ENCODE data around the gene ZSCAN2.

The ZSCAN2 gene

DNA sequence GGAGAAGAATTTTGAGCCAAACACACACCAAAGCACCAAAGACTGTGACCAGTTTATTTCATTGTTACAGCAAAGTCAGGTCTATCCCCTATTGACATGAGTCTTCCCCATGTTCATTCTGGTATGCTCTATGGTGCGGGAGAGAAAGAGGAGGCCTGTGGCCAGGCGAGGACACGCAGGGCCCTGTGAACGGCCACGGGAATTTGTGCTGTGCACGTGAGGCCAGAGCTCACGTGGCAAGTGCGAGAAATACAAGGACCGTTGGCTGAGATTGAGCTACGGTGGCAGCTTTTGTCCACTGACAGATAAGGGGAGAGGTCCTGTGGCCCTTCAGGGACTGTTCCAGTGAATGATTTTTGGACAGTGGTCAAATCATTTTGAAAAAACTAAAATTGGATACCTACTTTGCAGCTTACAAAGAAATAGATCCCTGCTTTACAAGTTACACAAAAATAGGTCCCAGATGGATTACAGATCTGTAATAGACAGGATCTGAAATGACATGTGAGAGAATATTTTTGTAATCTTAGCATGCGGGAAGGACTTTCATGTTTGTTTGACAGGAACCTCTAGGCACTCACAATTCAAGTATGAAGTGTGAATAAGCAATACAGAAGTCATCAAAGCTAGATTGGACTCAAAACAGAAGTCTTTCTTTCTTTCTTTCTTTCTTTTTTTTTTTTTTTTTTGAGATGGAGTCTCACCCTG lies 9.2 kb downstream of the ZSCAN2 start:
- ChIA-PET POLR2A (interaction anchor here (1.6 kb wide), 1 partner anchor 21 kb away, joined by 7 read pairs; no protein-coding TSS in a partner anchor), CTCF (no interaction called here)
- DNase-seq (ENCODE audit: extremely low spot score): no peak
- TF ChIP-seq LEF1 (IDR thresholded peaks at IDR 0.05; ENCODE audit: borderline replicate concordance) (no peak), FOXM1 (IDR thresholded peaks at IDR 0.05; ENCODE audit: borderline replicate concordance) (no peak), PKNOX1 (IDR thresholded peaks at IDR 0.05) (no peak), BHLHE40 (IDR thresholded peaks at IDR 0.05; ENCODE audit: borderline replicate concordance) (no peak)

GRCh38 chr15:84611631-84612030 lies 10.8 kb downstream of the ZSCAN2 start:
- CTCF ChIA-PET: no interaction called here
- POLR2A ChIA-PET: no interaction called here
- TF ChIP-seq LEF1 (IDR thresholded peaks at IDR 0.05; ENCODE audit: borderline replicate concordance) (no peak), TARDBP (IDR thresholded peaks at IDR 0.05) (no peak), ARNT (IDR thresholded peaks at IDR 0.05) (no peak), SP1 (IDR thresholded peaks at IDR 0.05) (no peak), HDGF (IDR thresholded peaks at IDR 0.05; ENCODE audit: borderline replicate concordance) (no peak), CTBP1 (IDR thresholded peaks at IDR 0.05; ENCODE audit: borderline replicate concordance) (no peak), BHLHE40 (IDR thresholded peaks at IDR 0.05; ENCODE audit: borderline replicate concordance) (no peak)
- no peak for DNase-seq (ENCODE audit: extremely low spot score)

DNA sequence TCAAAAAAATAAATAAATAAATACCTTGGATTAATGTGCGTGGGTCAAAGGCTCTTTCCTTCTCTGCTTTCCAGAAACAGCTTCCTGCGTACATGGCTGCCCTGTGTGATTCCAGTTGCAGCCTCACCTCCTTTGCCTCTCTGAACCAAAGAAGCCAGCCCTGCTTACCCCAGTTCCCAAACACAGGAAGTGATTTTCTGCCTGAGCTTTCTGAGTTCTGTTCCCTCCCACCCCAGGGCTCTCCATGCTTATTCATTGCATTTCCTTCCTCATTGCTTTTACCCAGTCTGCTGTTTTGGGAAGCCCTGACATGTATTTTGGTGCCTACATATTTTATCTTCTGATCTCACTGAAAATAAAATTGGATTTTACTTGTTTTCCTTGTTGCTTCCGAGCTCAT lies 15.4 kb downstream of the ZSCAN2 start:
- ChIA-PET POLR2A (interaction anchor here (0.8 kb wide), 1 partner anchor 15 kb away, joined by 4 read pairs; no protein-coding TSS in a partner anchor), CTCF (no interaction called here)
- TF ChIP-seq NFRKB (IDR thresholded peaks at IDR 0.05) (no peak), SP1 (IDR thresholded peaks at IDR 0.05) (no peak), ARNT (IDR thresholded peaks at IDR 0.05) (no peak), SUZ12 (IDR thresholded peaks at IDR 0.05) (no peak), LEF1 (IDR thresholded peaks at IDR 0.05; ENCODE audit: borderline replicate concordance) (no peak), FOXK2 (IDR thresholded peaks at IDR 0.05) (no peak), PKNOX1 (IDR thresholded peaks at IDR 0.05) (no peak), ELF4 (IDR thresholded peaks at IDR 0.05) (no peak), ZNF384 (IDR thresholded peaks at IDR 0.05) (no peak), BHLHE40 (IDR thresholded peaks at IDR 0.05; ENCODE audit: borderline replicate concordance) (no peak), L3MBTL2 (conservative IDR thresholded peaks at IDR 0.05) (no peak), TARDBP (IDR thresholded peaks at IDR 0.05) (no peak), FOXA1 (IDR thresholded peaks at IDR 0.05) (no peak), FOXM1 (IDR thresholded peaks at IDR 0.05; ENCODE audit: borderline replicate concordance) (no peak), HDGF (IDR thresholded peaks at IDR 0.05; ENCODE audit: borderline replicate concordance) (no peak), CTBP1 (IDR thresholded peaks at IDR 0.05; ENCODE audit: borderline replicate concordance) (no peak)
- no peak for DNase-seq (ENCODE audit: extremely low spot score)

DNA sequence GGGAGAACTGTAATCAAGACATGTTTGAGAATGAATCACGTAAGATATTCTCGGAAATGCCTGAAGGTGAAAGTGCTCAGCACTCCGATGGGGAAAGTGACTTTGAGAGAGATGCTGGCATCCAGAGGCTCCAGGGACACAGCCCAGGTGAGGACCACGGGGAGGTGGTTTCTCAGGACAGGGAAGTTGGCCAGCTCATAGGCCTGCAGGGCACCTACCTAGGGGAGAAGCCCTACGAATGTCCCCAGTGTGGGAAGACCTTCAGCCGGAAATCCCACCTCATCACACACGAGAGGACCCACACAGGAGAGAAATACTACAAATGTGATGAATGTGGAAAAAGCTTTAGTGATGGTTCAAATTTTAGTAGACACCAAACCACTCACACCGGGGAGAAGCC lies 19.8 kb downstream of the ZSCAN2 start:
- POLR2A ChIA-PET: interaction anchor here (1.4 kb wide), 1 partner anchor 11 kb away, joined by 9 read pairs; no protein-coding TSS in a partner anchor

DNA sequence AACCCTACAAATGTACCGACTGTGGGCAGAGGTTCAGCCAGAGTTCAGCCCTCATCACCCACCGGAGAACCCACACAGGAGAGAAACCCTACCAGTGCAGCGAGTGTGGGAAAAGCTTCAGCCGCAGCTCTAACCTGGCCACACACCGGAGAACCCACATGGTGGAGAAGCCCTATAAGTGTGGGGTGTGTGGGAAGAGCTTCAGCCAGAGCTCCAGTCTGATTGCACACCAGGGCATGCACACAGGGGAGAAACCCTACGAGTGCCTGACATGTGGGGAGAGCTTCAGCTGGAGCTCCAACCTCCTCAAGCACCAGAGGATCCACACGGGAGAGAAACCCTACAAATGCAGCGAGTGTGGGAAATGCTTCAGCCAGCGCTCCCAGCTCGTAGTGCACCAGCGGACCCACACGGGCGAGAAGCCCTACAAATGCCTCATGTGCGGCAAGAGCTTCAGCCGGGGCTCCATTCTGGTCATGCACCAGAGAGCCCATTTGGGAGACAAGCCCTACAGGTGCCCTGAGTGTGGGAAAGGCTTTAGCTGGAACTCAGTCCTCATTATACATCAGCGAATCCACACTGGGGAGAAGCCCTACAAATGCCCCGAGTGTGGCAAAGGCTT lies 20.7 kb downstream of the ZSCAN2 start:
- DNase-seq (ENCODE audit: extremely low spot score): no peak
- CTCF ChIA-PET: interaction anchor here (1.4 kb wide), 1 partner anchor 23 kb away, joined by 5 read pairs; no protein-coding TSS in a partner anchor
- TF ChIP-seq FOXK2 (IDR thresholded peaks at IDR 0.05) (no peak), NFRKB (IDR thresholded peaks at IDR 0.05) (no peak), PKNOX1 (IDR thresholded peaks at IDR 0.05) (no peak), FOXM1 (IDR thresholded peaks at IDR 0.05; ENCODE audit: borderline replicate concordance) (no peak), BHLHE40 (IDR thresholded peaks at IDR 0.05; ENCODE audit: borderline replicate concordance) (no peak), ARNT (IDR thresholded peaks at IDR 0.05) (no peak), TARDBP (IDR thresholded peaks at IDR 0.05) (no peak), L3MBTL2 (conservative IDR thresholded peaks at IDR 0.05) (no peak), SP1 (IDR thresholded peaks at IDR 0.05) (no peak)
- POLR2A ChIA-PET: interaction anchor here (1.4 kb wide), 1 partner anchor 10 kb away, joined by 9 read pairs; no protein-coding TSS in a partner anchor

More for the DNA sequence above, 19.8 kb downstream of the ZSCAN2 start:
- TF ChIP-seq L3MBTL2 (conservative IDR thresholded peaks at IDR 0.05) (no peak), LEF1 (IDR thresholded peaks at IDR 0.05; ENCODE audit: borderline replicate concordance) (no peak), HDGF (IDR thresholded peaks at IDR 0.05; ENCODE audit: borderline replicate concordance) (no peak), FOXA1 (IDR thresholded peaks at IDR 0.05) (no peak), BHLHE40 (IDR thresholded peaks at IDR 0.05; ENCODE audit: borderline replicate concordance) (no peak), ZNF384 (IDR thresholded peaks at IDR 0.05) (no peak), ARNT (IDR thresholded peaks at IDR 0.05) (no peak)
- CTCF ChIA-PET: interaction anchor here (1.4 kb wide), 1 partner anchor 22 kb away, joined by 5 read pairs; no protein-coding TSS in a partner anchor
- DNase-seq (ENCODE audit: extremely low spot score): no peak

DNA sequence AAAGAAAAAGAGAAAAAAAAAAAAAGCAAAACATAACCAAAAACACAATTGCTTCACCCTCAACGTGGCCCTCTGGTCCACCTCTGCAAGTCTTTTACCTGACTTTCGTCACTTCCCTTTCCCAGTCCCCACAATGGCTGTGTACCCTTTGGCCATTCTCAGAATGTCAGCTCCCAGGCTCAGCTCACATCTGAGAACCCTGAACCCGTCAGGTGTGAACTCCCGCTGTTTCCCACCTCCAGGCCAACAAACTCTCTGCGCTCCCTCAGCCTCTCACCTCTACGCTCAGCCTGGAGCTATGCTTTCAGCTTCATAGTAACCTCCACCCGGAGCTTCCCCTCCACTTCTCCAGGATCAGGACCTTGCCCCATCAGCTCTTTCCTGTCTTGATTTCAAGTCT lies 23.6 kb downstream of the ZSCAN2 start:
- DNase-seq (ENCODE audit: extremely low spot score): no peak
- ChIA-PET POLR2A (interaction anchor here (1.8 kb wide), 1 partner anchor 30 kb away, joined by 4 read pairs; the partner anchor contains the start of gene WDR73), CTCF (interaction anchor here (1.2 kb wide), 1 partner anchor 25 kb away, joined by 4 read pairs; no protein-coding TSS in a partner anchor)
- TF ChIP-seq SP1 (IDR thresholded peaks at IDR 0.05) (no peak), ZNF384 (IDR thresholded peaks at IDR 0.05) (no peak), BHLHE40 (IDR thresholded peaks at IDR 0.05; ENCODE audit: borderline replicate concordance) (no peak), NFRKB (IDR thresholded peaks at IDR 0.05) (no peak), SUZ12 (IDR thresholded peaks at IDR 0.05) (no peak), HDGF (IDR thresholded peaks at IDR 0.05; ENCODE audit: borderline replicate concordance) (no peak), FOXA1 (IDR thresholded peaks at IDR 0.05) (no peak), LEF1 (IDR thresholded peaks at IDR 0.05; ENCODE audit: borderline replicate concordance) (no peak), L3MBTL2 (conservative IDR thresholded peaks at IDR 0.05) (no peak), FOXM1 (IDR thresholded peaks at IDR 0.05; ENCODE audit: borderline replicate concordance) (no peak), ELF4 (IDR thresholded peaks at IDR 0.05) (no peak)
